AG04450 (cell line): ENCODE data around the gene FEN1. TPM values are rescaled to one million over a fixed set of nuclear protein-coding genes. Genes with fewer than 3 reads are reported as not detected.

Experiments
- CTCF ChIA-PET: fragments of 300-600, 350-600 bp; formaldehyde crosslinking; extraction: SDS; loops from one replicate; lab custom pipeline; 2022; ENCODE audit warnings: antibody characterized with exemption, inconsistent platforms; lab: Charles Lee
- POLR2A ChIA-PET: fragments of 350-600 bp; formaldehyde crosslinking; extraction: SDS; loops from one replicate; lab custom pipeline; 2021; ENCODE audit warnings: antibody characterized with exemption, inconsistent platforms; lab: Yijun Ruan, JAX
- DNase-seq: peaks from one replicate; pipeline ENCODE4 v3.0.0-alpha.2; 2011; ENCODE audit warnings: low read depth, low spot score
- H3K27ac ChIP-seq: one replicate; pipeline ENCODE4 v1.5.1; 2012; ENCODE audit warnings: low read depth, low read length, control low read depth
- H3K27me3 ChIP-seq: one replicate; pipeline ENCODE4 v1.6.0; 2012; ENCODE audit warnings: low read length; ENCODE audit not compliant: control insufficient read depth, insufficient read depth
- H3K4me3 ChIP-seq: 2 replicates; pipeline ENCODE4 v1.5.1; 2011; ENCODE audit warnings: mild to moderate bottlenecking, low read depth, low read length, control low read depth
- H3K9me3 ChIP-seq: 2 replicates; pipeline ENCODE4 v1.5.1; 2012; ENCODE audit warnings: low read length; ENCODE audit not compliant: control insufficient read depth, insufficient read depth
- polyA plus RNA-seq: library from polyadenylated mRNA; depleted of rRNA; stranded (reverse); fragments of >200 nt; gene quantifications from 2 replicates; pipeline ENCODE4 v1.2.3, GENCODE V29; 2011
- TF ChIP-seq, protein P1 (sequence below): IDR thresholded peaks from 2 replicates; pipeline ENCODE4 v1.5.1; 2011; ENCODE audit warnings: low read depth, low read length, control low read depth, inconsistent platforms

The FEN1 gene
- polyA plus RNA-seq, 1 experiment = 7.1 TPM

DNA sequence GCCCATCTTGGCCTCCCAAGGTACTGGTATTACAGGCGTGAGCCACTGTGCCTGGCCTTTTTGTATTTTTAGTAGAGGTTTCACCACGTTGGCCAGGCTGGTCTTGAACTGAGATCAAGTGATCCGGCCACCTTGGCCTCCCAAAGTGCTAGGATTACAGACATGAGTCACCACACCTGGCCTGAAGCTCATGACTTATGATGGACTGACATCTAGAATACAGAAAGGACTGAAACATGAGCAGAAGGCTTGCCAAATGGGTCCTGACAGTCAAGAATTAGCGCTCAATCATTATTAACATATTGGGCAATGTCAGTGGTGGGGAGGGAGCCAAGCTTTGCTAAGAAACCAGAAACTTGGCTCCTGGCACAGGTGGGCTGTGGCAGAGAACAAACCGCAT lies 19.1 kb downstream of the FEN1 start:
- ChIA-PET CTCF (interaction anchor here (1.7 kb wide), 1 partner anchor 15 kb away, joined by 4 read pairs; no protein-coding TSS in a partner anchor), POLR2A (no interaction called here)
- DNase-seq = no peak
- TF ChIP-seq, protein P1, sequence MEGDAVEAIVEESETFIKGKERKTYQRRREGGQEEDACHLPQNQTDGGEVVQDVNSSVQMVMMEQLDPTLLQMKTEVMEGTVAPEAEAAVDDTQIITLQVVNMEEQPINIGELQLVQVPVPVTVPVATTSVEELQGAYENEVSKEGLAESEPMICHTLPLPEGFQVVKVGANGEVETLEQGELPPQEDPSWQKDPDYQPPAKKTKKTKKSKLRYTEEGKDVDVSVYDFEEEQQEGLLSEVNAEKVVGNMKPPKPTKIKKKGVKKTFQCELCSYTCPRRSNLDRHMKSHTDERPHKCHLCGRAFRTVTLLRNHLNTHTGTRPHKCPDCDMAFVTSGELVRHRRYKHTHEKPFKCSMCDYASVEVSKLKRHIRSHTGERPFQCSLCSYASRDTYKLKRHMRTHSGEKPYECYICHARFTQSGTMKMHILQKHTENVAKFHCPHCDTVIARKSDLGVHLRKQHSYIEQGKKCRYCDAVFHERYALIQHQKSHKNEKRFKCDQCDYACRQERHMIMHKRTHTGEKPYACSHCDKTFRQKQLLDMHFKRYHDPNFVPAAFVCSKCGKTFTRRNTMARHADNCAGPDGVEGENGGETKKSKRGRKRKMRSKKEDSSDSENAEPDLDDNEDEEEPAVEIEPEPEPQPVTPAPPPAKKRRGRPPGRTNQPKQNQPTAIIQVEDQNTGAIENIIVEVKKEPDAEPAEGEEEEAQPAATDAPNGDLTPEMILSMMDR = no peak
- Histone ChIP-seq H3K9me3 (peaks cover 2% of the 10 kb centered on the region; the same call in 1 of the 2 replicates), H3K4me3 (no peak overlapping the region), H3K27ac (no peak overlapping the region), H3K27me3 (no peaks in the 10 kb centered on the region)

DNA sequence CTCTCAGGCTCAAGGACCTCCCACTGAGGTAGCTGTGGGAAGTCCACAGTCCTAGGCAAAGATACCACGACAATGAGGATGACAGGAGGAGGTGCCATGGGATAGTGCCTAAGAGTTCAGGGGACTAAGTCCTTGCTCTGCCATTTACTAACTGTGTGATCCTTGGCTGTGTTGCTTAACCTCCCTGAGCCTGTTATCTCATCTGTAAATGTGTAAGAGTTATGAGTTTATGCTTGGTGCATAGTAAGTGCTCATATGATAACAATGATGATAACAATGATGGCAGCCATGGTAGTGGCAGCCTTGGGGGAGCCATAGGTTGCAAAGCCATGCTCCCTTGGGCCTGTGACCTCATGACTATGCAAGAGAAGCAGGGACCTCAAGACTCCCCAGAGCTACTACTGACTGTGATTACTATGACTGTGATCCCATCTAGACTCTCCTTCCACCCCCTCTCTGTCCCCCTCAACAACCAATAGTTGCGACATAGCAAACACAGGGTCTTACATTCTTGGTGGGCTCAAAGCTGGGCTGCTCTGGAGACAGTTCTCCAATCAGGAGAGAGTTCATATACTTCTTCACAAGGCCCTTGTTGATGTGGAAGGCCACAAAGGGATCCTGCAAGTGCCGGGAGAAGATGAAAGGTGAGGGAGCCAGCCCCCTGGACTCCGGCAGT lies 20.2 kb downstream of the FEN1 start:
- TF ChIP-seq, protein P1 = no peak
- no peaks in the 10 kb centered on the region for H3K27me3 ChIP-seq
- ChIA-PET POLR2A (interaction anchor here (0.6 kb wide), 1 partner anchor 746 kb away, joined by 5 read pairs; no protein-coding TSS in a partner anchor), CTCF (interaction anchor here (6.3 kb wide), 1 partner anchor 16 kb away, joined by 68 read pairs; no protein-coding TSS in a partner anchor)
- no peak for DNase-seq
- no peak overlapping the region for H3K4me3 ChIP-seq
- H3K27ac ChIP-seq = no peak overlapping the region
- peaks cover 2% of the 10 kb centered on the region; the same call in 1 of the 2 replicates for H3K9me3 ChIP-seq

DNA sequence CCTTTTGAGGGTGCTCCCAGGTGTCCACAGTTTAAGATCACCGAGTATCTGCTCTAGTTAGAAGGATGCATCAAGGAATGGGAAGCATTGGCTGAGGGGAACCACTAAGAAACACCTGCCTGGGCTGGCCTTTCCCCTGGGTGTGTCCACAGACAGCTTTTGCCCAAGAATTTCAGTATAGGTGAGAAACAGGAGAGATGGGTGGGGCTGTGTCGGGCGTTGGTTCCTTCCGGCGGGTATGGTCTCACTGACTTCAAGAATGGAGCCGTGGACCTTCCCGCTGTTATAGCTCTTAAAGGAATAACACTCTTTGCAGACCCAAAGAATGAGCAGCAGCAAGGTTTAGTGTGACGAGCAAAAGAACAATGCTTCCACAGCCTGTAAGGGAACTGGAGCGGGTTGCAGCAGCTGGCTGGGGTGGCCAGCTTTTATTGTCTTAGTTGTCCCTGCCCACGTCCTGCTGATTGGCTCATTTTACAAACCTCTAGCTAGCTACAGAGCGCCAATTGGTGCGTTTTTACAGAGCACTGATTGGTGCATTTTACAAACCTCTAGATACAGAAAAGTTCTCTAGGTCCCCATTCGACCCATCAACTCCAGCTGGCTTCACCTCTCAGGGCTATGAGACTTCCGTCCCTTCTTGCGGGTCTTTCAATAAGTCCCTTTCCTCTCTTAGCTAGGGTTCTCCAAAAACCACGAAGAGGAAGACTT lies 21.7 kb downstream of the FEN1 start:
- TF ChIP-seq, protein P1 = no peak

DNA sequence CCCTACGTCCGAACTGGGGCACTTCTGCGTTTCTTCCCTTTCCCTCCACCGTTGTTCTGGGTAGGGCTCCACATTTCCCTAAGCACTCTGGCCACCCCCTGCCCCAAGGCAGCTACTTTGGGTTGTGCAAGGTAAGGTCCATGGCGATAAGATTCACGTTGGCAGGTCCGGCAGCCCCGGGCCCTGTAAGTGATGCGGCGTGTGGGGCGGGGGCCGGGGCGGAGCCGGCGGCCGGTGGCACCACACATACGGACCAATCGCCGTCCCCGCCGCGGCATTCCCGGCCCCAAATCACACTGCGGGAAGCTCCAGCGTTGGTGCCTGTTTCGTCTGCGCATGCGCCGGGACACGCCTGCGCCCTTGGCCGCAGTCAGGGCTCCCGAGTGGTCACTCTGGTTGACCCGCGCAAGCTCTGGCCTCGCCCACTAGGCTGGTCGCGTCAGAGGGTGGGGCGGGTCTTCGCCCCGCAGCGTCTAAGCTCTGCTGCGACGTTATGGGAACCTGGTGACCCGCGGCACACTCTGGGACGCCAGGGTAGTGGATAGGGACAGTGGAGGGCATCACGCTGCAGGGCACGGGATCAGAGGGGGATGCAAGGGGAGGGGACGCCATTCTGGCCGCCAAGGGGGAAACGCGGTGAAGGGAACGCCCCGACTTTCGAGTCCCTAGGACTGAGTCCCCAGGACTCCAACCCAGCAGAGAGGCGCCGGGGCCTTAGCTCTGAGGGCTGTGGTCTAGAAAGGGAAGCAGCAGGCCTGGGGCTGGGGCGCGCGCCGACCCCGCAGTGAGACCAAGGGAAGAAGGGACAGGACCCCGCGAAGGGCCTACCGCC lies 22.5 kb downstream of the FEN1 start:
- H3K4me3 ChIP-seq = peak overlapping the region; percentile 89
- peak; percentile 91 for DNase-seq
- peak overlapping the region; percentile 86 for H3K27ac ChIP-seq
- H3K27me3 ChIP-seq = no peaks in the 10 kb centered on the region
- peaks cover 2% of the 10 kb centered on the region; the same call in 1 of the 2 replicates for H3K9me3 ChIP-seq
- TF ChIP-seq, protein P1 = no peak
- ChIA-PET POLR2A (interaction anchor here (0.6 to 2.6 kb wide), 12 partner anchors 14 to 904 kb away, joined by 3 to 29 read pairs (median 4); partner anchors contain the start of genes CPSF7, FADS2, FEN1 and FTH1), CTCF (interaction anchor here (0.6 to 6.3 kb wide), 9 partner anchors 11 to 549 kb away, joined by 3 to 68 read pairs (median 6); partner anchors contain the start of gene FADS2)

More for the DNA sequence above, 21.7 kb downstream of the FEN1 start:
- POLR2A ChIA-PET = interaction anchor here (0.6 to 2.6 kb wide), 9 partner anchors 14 to 850 kb away, joined by 3 to 29 read pairs (median 4); partner anchors contain the start of genes CPSF7, FADS2, FEN1 and FTH1
- no peak for DNase-seq
- H3K4me3 ChIP-seq = peak overlapping the region; percentile 89
- CTCF ChIA-PET = interaction anchor here (1.0 to 6.3 kb wide), 7 partner anchors 14 to 294 kb away, joined by 3 to 68 read pairs (median 11); partner anchors contain the start of gene FADS2
- peak overlapping the region; percentile 80 for H3K27ac ChIP-seq
- peaks cover 2% of the 10 kb centered on the region; the same call in 1 of the 2 replicates for H3K9me3 ChIP-seq
- no peaks in the 10 kb centered on the region for H3K27me3 ChIP-seq
